ENCODE results near the gene BSDC1.
"Not testable (repeated sequence)": the region's sequence is repeated elsewhere in the genome, so short reads cannot be mapped to it uniquely, and the experiment has no call there.

BSDC1 gene

GRCh38 chr1:32357614-32358013, 36.6 kb downstream of the BSDC1 start:
- no peak for DNase-seq (ENCODE audit: low read depth)

GRCh38 chr1:32356478-32356877, 37.8 kb downstream of the BSDC1 start:
- DNase-seq (ENCODE audit: low read depth), result no peak

- DNase-seq (ENCODE audit: low read depth), result not testable (repeated sequence)
Observed at GRCh38 chr1:32355778-32356177, 38.5 kb downstream of the BSDC1 start.

- DNase-seq (ENCODE audit: low read depth), result no peak
Observed at GRCh38 chr1:32353886-32354570, 40.2 kb downstream of the BSDC1 start.

- DNase-seq (ENCODE audit: low read depth), result no peak
Observed at GRCh38 chr1:32353431-32353830, 40.8 kb downstream of the BSDC1 start.

GRCh38 chr1:32352831-32353383, 41.3 kb downstream of the BSDC1 start:
- DNase-seq (ENCODE audit: low read depth), result no peak

GRCh38 chr1:32352239-32352745, 41.9 kb downstream of the BSDC1 start:
- DNase-seq (ENCODE audit: low read depth), result no peak

- peak; percentile 86 for DNase-seq (ENCODE audit: low read depth)
Observed at GRCh38 chr1:32351399-32352238, 42.6 kb downstream of the BSDC1 start.

GRCh38 chr1:32350785-32351398, 43.3 kb downstream of the BSDC1 start:
- no peak for DNase-seq (ENCODE audit: low read depth)

- DNase-seq (ENCODE audit: low read depth), result no peak
Observed at GRCh38 chr1:32349211-32349708, 45.0 kb downstream of the BSDC1 start.

GRCh38 chr1:32346532-32347157, 47.6 kb downstream of the BSDC1 start:
- no peak for DNase-seq (ENCODE audit: low read depth)

GRCh38 chr1:32345289-32345827, 48.9 kb downstream of the BSDC1 start:
- no peak for DNase-seq (ENCODE audit: low read depth)

- DNase-seq (ENCODE audit: low read depth), result no peak
Observed at GRCh38 chr1:32342704-32343103, 51.5 kb downstream of the BSDC1 start.

GRCh38 chr1:32341971-32342370, 52.3 kb downstream of the BSDC1 start:
- DNase-seq (ENCODE audit: low read depth), result no peak

- no peak for DNase-seq (ENCODE audit: low read depth)
Observed at GRCh38 chr1:32341186-32341757, 53.0 kb downstream of the BSDC1 start.

- no peak for DNase-seq (ENCODE audit: low read depth)
Observed at GRCh38 chr1:32339363-32339978, 54.8 kb downstream of the BSDC1 start.

GRCh38 chr1:32338637-32339145, 55.5 kb downstream of the BSDC1 start:
- DNase-seq (ENCODE audit: low read depth), result no peak

- DNase-seq (ENCODE audit: low read depth), result no peak
Observed at GRCh38 chr1:32337855-32338636, 56.2 kb downstream of the BSDC1 start.

GRCh38 chr1:32336963-32337675, 57.1 kb downstream of the BSDC1 start:
- no peak for DNase-seq (ENCODE audit: low read depth)

All from activated T-helper 1 cell treated with Interleukin-2 at 50 U/mL for 16 hours (primary cell).